ENCODE data around the gene KCNJ15. TPM values are rescaled to one million over a fixed set of nuclear protein-coding genes. Genes with fewer than 3 reads are reported as not detected.

Gene KCNJ15
- total RNA-seq, 4 donors from 2014 or later, result 5.8 TPM; not detected in 3

GRCh38 chr21:38220270-38220737 is 36.5 kb upstream of the KCNJ15 start:
- Histone ChIP-seq H3K4me3 (no peak overlapping the region), H3K36me3 (no peaks in the 10 kb centered on the region), H3K9me3 (peaks cover 0 to 21% (median 4%) of the 10 kb centered on the region in 4 donors), H3K4me1 (no peaks in the 10 kb centered on the region), H3K27ac (no peak overlapping the region), H3K27me3 (no peaks in the 10 kb centered on the region)
- no peak for TF ChIP-seq POLR2A (IDR thresholded peaks at IDR 0.05)
- TF ChIP-seq, protein P1, sequence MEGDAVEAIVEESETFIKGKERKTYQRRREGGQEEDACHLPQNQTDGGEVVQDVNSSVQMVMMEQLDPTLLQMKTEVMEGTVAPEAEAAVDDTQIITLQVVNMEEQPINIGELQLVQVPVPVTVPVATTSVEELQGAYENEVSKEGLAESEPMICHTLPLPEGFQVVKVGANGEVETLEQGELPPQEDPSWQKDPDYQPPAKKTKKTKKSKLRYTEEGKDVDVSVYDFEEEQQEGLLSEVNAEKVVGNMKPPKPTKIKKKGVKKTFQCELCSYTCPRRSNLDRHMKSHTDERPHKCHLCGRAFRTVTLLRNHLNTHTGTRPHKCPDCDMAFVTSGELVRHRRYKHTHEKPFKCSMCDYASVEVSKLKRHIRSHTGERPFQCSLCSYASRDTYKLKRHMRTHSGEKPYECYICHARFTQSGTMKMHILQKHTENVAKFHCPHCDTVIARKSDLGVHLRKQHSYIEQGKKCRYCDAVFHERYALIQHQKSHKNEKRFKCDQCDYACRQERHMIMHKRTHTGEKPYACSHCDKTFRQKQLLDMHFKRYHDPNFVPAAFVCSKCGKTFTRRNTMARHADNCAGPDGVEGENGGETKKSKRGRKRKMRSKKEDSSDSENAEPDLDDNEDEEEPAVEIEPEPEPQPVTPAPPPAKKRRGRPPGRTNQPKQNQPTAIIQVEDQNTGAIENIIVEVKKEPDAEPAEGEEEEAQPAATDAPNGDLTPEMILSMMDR (IDR thresholded peaks at IDR 0.05), result no peak
- no peak for DNase-seq

DNA sequence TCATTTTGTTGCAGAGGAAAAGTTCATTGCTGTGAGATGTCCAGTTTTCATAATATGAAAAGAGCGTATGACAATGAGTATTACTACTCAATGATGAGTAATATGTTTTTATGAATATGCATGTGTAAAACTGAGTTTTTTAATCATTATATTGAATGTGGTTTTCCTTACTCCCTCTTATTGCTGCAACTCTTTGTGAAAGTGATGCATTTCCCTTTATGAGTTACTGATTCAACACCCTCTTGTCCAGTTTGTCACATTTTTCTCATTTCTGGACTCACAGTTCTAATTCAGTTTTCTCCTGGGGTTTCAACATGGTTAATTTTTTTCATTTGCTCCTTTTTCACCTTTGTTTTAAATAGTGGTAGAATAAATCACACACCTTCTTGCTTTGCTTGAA is 35.2 kb upstream of the KCNJ15 start:
- H3K4me3 ChIP-seq, result no peak overlapping the region
- H3K27ac ChIP-seq, result no peak overlapping the region
- TF ChIP-seq, protein P1 (IDR thresholded peaks at IDR 0.05), result no peak
- TF ChIP-seq POLR2A (IDR thresholded peaks at IDR 0.05), result no peak
- H3K9me3 ChIP-seq, result peaks cover 0 to 21% (median 4%) of the 10 kb centered on the region in 4 donors
- no peaks in the 10 kb centered on the region for H3K27me3 ChIP-seq
- no peaks in the 10 kb centered on the region for H3K4me1 ChIP-seq
- no peaks in the 10 kb centered on the region for H3K36me3 ChIP-seq
- no peak for DNase-seq

- peaks cover 0 to 28% (median 4%) of the 10 kb centered on the region in 4 donors for H3K9me3 ChIP-seq
Observed at GRCh38 chr21:38223893-38224540, 32.8 kb upstream of the KCNJ15 start.

DNA sequence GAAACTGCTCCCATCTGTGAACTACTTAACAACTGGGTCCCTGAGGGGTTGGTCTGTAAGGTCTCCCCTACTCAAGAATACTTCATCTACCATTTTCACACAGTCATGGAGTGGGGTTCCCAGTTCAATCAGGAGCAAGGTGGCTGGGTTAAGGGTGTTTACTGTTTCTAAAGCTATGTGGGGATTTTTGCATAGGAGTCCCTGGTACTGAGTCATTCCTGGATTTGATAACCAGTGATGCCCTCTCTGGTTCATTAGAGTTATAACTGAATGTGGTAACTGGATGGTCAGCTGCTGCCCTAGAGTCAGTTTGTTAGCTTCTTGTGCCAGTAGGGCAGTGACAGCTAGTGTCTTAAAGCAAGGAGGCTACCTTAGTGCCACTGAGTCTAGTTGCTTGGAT is 29.4 kb upstream of the KCNJ15 start:
- TF ChIP-seq, protein P1 (IDR thresholded peaks at IDR 0.05), result no peak
- TF ChIP-seq POLR2A (IDR thresholded peaks at IDR 0.05), result no peak
- no peak for DNase-seq
- H3K4me3 ChIP-seq, result no peak overlapping the region
- no peaks in the 10 kb centered on the region for H3K36me3 ChIP-seq
- H3K4me1 ChIP-seq, result no peaks in the 10 kb centered on the region
- H3K9me3 ChIP-seq, result peaks cover 0 to 36% (median 6%) of the 10 kb centered on the region in 4 donors
- no peak overlapping the region for H3K27ac ChIP-seq
- no peaks in the 10 kb centered on the region for H3K27me3 ChIP-seq

More at GRCh38 chr21:38223893-38224540, 32.8 kb upstream of the KCNJ15 start:
- Histone ChIP-seq H3K36me3 (no peaks in the 10 kb centered on the region), H3K4me3 (no peak overlapping the region), H3K27ac (no peak overlapping the region), H3K4me1 (no peaks in the 10 kb centered on the region), H3K27me3 (no peaks in the 10 kb centered on the region)
- DNase-seq, result no peak
- TF ChIP-seq, protein P1 (IDR thresholded peaks at IDR 0.05), result no peak

GRCh38 chr21:38228115-38228514 is 28.7 kb upstream of the KCNJ15 start:
- H3K9me3 ChIP-seq, result peaks cover 0 to 33% (median 6%) of the 10 kb centered on the region in 4 donors
- no peaks in the 10 kb centered on the region for H3K4me1 ChIP-seq
- no peak for DNase-seq
- H3K36me3 ChIP-seq, result no peaks in the 10 kb centered on the region
- no peaks in the 10 kb centered on the region for H3K27me3 ChIP-seq
- no peak overlapping the region for H3K27ac ChIP-seq
- H3K4me3 ChIP-seq, result no peak overlapping the region
- TF ChIP-seq, protein P1 (IDR thresholded peaks at IDR 0.05), result no peak
- TF ChIP-seq POLR2A (IDR thresholded peaks at IDR 0.05), result no peak

All from Peyer's patch (tissue), 4 donors.